ENCODE measurements around the gene HADHA.
"Not testable (repeated sequence)": the region's sequence is repeated elsewhere in the genome, so short reads cannot be mapped to it uniquely, and the experiment has no call there.

The HADHA gene

DNA sequence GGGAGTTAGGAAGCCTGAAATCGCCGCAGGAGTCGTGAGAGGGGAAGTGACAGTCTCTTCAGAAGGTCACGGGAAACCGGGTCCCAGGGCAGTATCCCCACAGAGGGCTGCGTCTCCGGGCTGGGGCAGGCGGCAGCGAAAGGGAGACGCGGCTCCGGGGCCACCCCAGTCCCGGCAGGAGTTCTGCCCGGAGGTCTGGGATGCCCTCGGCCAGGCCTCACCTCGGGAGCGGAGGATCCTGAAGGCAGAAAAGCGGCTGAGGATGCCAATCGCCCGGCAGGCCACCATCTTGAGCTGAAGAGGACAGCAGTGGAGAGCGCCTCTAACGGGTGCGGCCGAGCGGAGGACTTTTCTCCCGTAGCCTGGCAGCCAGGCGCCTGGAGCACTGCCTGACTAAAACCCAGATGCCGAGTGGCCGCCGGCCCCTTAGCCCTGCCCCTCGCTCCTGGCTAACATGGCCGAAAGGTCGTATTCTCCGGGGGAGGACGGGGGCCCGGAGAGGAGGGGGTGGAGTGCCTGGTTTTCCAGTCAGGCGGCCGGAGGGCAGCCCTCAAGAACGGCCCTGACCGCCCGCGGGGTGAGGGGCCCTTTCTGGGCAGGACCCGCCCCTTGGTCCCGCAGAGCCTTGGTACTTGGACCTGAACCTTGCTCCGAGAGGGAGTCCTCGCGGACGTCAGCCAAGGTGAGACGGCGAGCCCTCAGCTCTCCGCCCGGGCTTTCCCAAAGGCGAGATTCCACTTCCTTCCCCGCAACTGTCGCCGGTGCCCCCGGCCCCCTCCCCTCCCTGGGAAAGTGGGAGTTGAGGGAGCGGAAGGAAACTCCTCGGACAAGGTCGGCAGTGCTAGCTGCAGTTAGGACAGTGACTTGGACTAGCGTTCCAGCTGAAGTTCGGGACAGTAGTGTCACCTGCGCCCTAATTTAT is at the start of gene HADHA, which contains the start of gene HADHB:
Gene HADHA, minus strand, starts transcription at position 324 of the 922 bp plus-strand sequence. Its CDS starts 36 bp downstream, at position 288.
Gene HADHB, plus strand, starts transcription at position 631 of the 922 bp plus-strand sequence. CDS start 9,316 bp downstream, outside the sequence.
- peak; percentile 64 for DNase-seq (ENCODE audit: low read depth, low spot score)

GRCh38 chr2:26292646-26293045 is 48.2 kb upstream of the HADHA start:
- no peak for DNase-seq (ENCODE audit: low read depth, low spot score)

DNA sequence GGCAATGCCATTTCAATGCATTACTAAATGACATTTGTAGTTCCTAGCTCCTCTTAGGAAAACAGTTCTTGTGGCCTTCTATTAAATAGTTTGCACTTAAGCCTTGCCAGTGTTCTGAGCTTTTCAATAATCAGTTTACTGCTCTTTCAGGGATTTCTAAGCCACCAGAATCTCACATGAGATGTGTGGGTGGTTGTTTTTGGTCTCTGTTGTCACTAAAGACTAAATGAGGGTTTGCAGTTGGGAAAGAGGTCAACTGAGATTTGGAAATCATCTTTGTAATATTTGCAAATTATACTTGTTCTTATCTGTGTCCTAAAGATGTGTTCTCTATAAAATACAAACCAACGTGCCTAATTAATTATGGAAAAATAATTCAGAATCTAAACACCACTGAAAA is 45.6 kb upstream of the HADHA start:
- no peak for DNase-seq (ENCODE audit: low read depth, low spot score)

GRCh38 chr2:26285931-26286330 is 41.5 kb upstream of the HADHA start:
- no peak for DNase-seq (ENCODE audit: low read depth, low spot score)

GRCh38 chr2:26284132-26284531 is 39.7 kb upstream of the HADHA start:
- DNase-seq (ENCODE audit: low read depth, low spot score): no peak

DNA sequence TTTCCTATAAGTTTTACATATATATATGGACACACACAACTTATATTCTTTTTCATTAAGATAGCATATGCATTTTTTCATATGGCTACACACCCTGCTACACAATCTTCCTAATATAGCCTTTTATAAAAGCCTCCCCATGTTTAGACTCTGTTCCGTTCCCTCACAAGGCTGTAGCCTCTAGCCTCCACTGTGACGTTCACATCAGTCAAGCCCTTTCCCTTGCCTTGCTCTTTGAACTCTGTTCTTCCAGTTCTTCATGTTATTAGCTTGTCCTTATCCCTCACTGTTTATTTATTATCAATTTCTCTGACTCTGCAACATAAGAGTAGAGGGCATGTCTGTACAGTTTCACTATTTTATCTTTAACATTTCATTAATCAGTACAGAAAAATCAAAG is 39.2 kb upstream of the HADHA start:
- DNase-seq (ENCODE audit: low read depth, low spot score): no peak

DNA sequence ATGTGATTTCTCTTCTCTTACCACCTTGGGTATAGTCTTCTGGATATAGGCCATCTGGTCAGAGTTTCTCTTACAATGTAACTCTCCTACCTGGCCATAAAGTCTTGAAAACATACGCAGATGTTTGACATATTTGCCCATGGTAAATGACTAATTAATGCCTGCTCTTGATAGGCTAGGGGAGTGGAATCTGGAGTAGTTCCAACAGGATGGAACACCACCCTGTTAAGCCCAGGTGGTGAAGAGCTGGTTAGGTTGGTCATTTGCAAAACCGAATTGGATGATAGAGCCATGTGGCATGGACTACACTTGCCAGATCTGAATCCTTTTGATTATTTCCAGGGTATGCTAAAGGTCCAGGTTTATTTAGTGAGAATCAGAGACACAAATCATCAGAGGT is 36.8 kb upstream of the HADHA start:
- no peak for DNase-seq (ENCODE audit: low read depth, low spot score)

DNA sequence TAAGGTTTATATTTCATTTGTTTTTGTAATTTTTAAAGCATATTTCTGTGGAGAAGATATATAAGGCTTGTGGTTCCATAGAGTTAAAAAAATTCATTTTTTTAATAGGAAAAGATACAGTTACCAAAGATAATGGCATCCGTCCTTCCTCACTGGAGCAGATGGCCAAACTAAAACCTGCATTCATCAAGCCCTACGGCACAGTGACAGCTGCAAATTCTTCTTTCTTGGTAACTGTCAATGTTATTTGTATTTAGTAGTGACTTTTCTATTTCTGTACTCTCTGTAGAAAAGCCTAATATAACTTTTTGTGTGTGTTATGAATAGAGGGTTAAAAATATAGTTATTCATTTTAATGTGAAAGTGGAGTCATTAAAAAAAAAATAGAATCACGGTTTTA is 35.5 kb upstream of the HADHA start:
- no peak for DNase-seq (ENCODE audit: low read depth, low spot score)

- no peak for DNase-seq (ENCODE audit: low read depth, low spot score)
Observed at GRCh38 chr2:26276484-26277227, 32.2 kb upstream of the HADHA start.

- no peak for DNase-seq (ENCODE audit: low read depth, low spot score)
Observed at GRCh38 chr2:26274058-26274613, 29.7 kb upstream of the HADHA start.

DNA sequence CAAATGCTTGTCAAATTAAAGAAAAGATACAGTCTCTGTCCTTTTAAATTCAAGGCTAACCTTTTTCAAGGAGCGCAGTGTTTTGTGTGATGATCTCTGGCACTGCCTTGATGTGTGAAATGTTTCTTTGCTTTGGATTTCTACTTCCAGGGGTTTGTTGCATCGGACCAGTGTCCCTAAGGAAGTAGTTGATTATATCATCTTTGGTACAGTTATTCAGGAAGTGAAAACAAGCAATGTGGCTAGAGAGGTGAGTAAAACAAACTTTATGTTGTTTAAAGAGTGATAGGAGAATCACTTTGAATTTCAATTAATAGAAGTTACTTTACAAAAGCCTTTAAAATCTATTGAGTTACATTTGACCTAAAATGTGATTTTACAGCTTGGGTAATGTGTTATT is 29.1 kb upstream of the HADHA start:
- DNase-seq (ENCODE audit: low read depth, low spot score): no peak

- DNase-seq (ENCODE audit: low read depth, low spot score): no peak
Observed at GRCh38 chr2:26270373-26270772, 25.9 kb upstream of the HADHA start.

- DNase-seq (ENCODE audit: low read depth, low spot score): no peak
Observed at GRCh38 chr2:26269571-26270158, 25.2 kb upstream of the HADHA start.

- DNase-seq (ENCODE audit: low read depth, low spot score): not testable (repeated sequence)
Observed at GRCh38 chr2:26268670-26269385, 24.4 kb upstream of the HADHA start.

DNA sequence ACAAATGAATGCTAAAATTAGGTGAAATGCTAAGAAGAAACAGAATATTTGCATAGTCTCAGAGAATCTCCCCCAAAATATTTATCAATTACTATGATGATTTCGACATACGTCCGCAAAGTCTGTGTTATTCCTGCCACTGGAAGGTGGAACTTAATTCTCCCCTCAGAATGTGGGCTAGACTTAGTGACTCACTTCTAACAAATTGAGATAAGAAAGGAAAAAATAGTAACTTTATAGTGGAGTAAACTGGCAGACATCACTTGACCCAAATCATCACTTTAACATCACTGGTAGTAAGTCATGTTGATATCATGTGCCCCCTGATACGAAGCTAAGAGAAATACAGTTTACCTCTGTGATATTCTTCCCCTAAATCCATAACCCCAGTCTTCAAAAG is 23.8 kb upstream of the HADHA start:
- no peak for DNase-seq (ENCODE audit: low read depth, low spot score)

- not testable (repeated sequence) for DNase-seq (ENCODE audit: low read depth, low spot score)
Observed at GRCh38 chr2:26258836-26259235, 14.4 kb upstream of the HADHA start.

- no peak for DNase-seq (ENCODE audit: low read depth, low spot score)
Observed at GRCh38 chr2:26255759-26256384, 11.4 kb upstream of the HADHA start.

DNA sequence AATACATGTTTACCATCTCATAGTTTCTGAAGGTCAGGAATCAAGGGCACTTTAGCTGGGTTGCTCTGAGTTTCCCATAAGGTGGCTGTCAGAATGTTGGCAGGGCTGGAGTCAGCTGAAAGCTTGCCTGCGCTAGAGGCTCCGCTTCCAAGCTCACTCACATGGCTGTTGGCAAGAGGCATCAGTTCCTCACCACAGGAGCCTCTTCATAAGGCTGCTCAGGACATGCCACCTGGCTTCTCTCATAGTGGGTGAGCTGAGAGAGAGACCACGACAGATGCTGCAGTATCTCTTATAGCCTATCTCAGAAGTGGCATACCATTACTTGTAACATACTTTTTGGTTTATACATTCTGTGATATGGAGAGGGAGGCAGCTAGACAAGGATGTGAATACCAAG is 7.5 kb upstream of the HADHA start:
- no peak for DNase-seq (ENCODE audit: low read depth, low spot score)

- no peak for DNase-seq (ENCODE audit: low read depth, low spot score)
Observed at GRCh38 chr2:26249625-26250024, 5.2 kb upstream of the HADHA start.

- no peak for DNase-seq (ENCODE audit: low read depth, low spot score)
Observed at GRCh38 chr2:26246818-26247217, 2.4 kb upstream of the HADHA start.

DNA sequence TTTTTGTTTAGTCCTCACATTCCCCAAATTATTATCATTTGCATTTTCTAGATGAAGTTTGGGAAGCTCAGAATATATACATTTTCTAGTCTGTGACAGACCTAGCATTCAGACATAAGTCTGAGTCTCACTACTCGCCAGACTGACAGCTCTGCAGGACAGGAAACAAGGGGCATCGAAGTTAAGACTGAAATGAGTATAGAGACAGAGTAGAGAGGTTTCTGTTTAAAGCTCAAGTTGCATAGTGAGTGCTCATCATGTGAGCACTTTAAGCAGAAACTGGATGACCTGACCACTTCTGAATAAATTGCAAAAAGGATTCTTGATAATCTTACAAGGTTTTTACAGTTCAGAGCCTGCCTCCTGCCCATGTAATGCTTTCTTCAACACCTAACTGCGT is 1.4 kb upstream of the HADHA start:
- DNase-seq (ENCODE audit: low read depth, low spot score): no peak
